GM12874 (cell line): Measurements from ENCODE around the gene KRTAP22-1.

Source experiments
- CTCF ChIP-seq: IDR thresholded peaks from 2 replicates; pipeline ENCODE4 v1.5.1; 2011; ENCODE audit warnings: low read depth, mild to moderate bottlenecking, control low read depth, low read length, moderate library complexity; ENCODE audit not compliant: insufficient read depth

KRTAP22-1 gene

GRCh38 chr21:30646904-30647414 lies 46.1 kb downstream of the KRTAP22-1 start:
- no peak for TF ChIP-seq CTCF
